Erythroblast (primary cell): ENCODE results near the gene KRTAP10-4.
"Not testable (repeated sequence)": the region's sequence is repeated elsewhere in the genome, so short reads cannot be mapped to it uniquely, and the experiment has no call there.

Source experiments
- DNase-seq, 2 experiments: peaks; one replicate each; lab custom pipeline; 2025; lab: John Stamatoyannopoulos, UW
- GATA1 ChIP-seq: IDR thresholded peaks from 2 replicates; pipeline ENCODE4 v1.6.1; 2011; ENCODE audit warnings: low read depth, mild to moderate bottlenecking, control low read depth, low read length, moderate library complexity
- POLR2A ChIP-seq: IDR thresholded peaks from 2 replicates; pipeline ENCODE4 v1.6.1; 2011; ENCODE audit warnings: mild to moderate bottlenecking, low read length

KRTAP10-4 gene

DNA sequence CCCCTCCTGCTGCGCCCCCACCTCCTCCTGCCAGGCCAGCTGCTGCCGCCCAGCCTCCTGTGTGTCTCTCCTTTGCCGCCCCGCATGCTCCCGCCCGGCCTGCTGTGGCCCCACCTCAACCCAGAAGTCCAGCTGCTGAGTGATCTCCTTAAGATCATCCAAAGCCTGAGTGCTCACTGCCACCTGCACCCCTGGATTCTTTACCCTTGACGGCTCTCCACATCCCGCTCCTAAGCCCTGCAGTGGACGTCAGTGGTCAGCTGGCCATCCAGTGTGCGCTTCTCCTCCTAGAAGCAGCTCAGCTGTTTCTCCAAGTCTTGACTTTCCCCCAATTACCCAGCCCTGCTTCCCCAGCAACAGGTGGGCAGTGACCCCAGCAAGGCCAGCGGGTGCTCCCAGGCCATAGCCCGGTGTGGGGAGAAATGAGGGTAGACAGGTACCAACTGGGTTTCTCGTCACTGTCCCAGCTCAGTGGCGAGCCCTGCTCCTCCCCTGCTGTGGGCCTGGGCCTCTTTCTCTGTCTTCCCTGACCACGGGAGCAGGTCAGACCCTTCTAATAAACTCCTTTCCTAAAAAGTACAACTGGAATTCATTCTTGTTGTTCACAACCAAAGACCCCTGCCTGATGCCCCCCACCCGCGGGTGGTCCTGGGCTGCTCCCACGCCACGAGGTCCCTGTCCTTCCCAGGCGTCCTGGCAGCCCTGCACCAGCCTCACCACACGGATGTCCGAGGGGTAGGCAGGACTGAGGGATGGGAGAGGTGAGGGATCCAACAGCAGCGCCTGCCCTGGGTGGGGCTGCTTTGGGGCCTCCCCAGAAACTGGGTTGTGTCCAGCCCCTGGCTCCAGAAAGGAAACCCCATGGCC, 28.3 kb downstream of the KRTAP10-4 start:
- DNase-seq = no peak
- TF ChIP-seq POLR2A = no peak
- no peak for TF ChIP-seq GATA1

DNA sequence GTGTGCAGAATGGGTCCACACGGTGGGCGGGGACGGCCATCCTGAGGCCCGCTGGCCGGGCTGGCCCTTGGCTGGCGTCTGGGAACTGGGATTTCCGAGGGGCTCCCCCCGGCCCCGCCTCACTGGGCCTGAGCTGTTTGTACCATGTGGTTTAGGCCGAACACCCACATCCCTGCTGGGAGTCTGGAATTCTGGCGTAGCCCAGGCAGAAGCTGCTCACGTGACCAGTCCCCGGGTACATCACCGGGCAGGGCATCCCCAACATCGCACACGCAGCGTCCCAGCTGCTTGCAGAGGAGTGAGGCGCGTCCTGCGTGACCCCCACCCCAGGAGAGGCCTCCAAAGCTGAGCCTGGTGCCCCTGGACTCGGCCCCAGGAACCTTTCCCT, 28.9 kb downstream of the KRTAP10-4 start:
- no peak for TF ChIP-seq GATA1
- no peak for TF ChIP-seq POLR2A
- no peak for DNase-seq

DNA sequence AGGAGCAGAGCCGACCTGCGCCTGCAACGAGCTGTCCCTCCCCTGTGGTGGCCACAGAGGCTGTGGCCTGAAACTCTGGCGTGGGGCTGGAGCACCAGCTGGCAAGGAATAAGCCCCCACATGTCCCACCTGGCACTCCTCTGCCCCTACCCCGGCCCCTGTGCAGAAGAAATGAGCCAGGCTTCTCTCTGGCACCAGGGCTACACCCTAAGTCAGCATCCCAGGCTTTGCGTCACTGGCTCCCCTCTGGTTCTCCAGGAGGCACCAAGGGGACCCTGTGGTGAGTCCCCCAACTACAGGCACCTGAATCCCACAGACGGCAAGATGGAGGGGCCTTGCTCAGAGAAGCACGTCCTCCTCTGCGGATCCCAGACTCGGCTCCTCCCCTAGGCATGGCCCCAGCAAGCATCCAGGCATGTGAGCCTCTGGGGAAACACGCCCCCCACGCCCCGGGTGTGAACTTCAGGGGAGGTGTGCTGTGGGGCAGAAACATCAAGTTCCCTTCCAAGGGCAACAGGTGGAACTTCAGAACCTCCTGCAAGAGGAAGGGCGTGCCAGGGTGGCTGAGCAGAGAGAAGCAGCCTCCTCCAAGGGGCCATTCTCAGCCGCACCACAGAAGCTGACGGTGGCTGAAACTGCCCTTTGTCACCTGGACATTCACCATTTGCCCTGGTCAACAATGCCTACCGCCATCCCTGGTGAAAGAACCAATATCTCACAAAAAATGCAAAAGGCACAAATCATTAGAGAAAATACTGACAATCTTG, 29.8 kb downstream of the KRTAP10-4 start:
- no peak for TF ChIP-seq GATA1
- no peak for TF ChIP-seq POLR2A

DNA sequence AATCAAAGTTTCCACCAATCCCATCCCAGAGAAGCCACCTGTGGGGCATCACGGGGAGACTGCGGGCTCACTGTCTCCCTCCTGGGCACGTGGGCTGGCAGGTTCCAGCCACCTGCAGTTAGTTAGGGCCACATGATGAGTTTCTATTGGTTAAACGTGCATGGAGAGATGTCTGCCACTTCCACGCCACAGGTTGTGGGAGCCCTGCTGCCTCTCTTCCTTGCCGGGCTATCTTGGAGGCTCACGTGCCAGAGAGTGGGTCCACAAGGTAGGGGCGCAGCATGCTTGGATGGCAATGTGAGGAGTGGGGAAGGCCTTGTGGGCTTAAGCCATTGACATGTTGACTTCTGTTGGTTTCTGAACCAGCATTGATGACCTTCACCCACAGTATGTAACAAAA, 30.4 kb downstream of the KRTAP10-4 start:
- TF ChIP-seq POLR2A (no peak), GATA1 (no peak)

More for the DNA sequence above, 29.8 kb downstream of the KRTAP10-4 start:
- DNase-seq = no peak

DNA sequence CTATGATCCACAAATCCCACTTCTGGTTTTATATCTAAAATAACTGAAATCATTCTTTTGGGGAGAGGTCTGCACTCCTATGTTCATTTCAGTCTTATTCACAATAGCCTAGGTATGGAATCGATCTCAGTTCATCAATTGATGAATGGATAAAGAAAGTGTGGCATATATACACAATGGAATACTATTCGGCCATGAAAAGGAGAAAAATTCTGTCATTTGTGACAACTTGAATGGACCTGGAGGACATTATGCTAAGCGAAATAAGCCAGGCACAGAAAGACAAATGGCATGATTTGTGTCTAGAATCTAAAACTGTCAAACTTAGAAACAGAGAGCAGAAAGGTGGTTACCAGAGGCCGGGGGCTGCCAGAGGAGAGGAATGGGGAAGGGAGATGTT, 33.0 kb downstream of the KRTAP10-4 start:
- DNase-seq = no peak
- TF ChIP-seq GATA1 = no peak
- TF ChIP-seq POLR2A = no peak

More for the DNA sequence above, 30.4 kb downstream of the KRTAP10-4 start:
- DNase-seq = no peak

DNA sequence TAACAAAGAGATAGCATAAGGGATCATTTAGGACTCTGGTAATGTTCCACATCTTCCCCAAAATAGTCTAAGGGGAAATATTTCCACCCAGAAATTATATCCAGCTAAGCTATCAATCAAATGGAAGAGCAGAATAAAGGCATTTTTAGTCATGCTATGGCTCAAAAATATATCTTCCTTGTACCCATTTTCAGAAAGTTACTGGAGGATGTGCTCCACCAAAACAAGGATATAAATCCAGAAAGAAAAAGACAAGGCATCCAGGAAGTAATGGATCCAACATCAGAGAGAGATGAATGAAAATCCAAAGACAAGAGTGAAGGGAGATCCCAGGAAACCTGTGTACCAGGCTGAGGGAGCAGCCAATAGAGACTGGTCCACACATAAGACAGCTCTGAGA, 35.7 kb downstream of the KRTAP10-4 start:
- DNase-seq = no peak
- TF ChIP-seq POLR2A = no peak
- no peak for TF ChIP-seq GATA1

DNA sequence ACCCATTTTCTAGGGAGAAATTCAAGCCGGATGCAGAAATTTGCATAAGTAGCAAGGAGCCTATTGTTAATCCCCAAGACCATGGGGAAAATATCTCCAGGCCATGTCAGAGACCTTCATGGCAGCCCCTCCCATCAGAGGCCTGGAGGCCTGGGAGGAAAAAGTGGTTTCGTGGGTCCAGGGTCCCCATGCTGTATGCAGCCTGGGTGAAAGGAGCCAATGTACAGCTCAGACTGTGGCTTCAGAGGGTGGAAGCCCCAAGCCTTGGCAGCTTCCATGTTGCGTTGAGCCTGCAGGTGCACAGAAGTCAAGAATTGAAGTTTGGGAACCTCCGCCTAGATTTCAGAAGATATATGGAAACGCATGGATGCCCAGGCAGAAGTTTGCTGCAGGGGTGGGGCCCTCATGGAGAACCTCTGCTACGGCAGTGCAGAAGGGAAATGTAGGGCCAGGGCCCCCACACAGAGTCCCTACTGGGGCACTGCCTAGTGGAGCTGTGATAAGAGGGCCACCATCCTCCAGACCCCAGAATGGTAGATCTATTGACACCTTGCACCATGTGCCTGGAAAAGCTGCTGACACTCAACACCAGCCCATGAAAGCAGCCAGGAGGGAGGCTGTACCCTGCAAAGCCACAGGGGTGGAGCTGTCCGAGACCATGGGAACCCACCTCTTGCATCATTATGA, 36.8 kb downstream of the KRTAP10-4 start:
- DNase-seq = not testable (repeated sequence)

DNA sequence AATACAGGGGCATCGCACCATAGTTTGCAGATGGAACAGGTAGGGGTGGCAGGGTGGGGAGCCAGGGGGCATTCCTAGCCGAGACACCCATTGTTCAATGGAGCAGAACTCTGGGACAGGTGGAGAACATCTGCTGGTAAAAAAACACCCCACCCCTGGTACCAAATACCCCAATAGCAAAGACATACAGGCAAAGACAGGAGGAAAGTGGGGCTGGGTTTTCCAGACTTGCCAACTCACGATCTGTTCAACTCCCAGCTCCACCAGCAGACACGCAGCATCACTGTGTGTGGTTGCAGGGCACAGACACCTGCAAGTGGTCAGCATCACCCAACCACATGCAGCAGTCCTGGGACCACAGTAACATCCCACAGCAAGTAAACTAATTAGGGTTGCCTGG, 38.0 kb downstream of the KRTAP10-4 start:
- TF ChIP-seq POLR2A (no peak), GATA1 (no peak)
- DNase-seq = no peak

DNA sequence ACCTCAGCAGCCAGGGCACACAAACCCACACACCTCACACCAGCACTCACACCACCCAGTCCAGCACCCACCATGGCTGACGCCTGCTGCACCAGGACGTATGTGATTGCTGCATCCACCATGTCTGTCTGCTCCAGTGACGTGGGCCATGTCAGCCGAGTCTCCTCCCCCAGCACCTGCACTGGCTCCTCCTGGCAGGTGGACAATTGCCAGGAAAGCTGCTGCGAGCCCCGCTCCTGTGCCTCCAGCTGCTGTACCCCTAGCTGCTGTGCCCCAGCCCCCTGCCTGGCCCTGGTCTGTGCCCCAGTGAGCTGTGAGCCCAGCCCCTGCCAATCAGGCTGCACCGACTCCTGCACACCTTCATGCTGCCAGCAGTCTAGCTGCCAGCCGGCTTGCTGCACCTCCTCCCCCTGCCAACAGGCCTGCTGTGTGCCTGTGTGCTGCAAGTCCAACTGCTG, 38.5 kb downstream of the KRTAP10-4 start, which contains the start of gene KRTAP10-8:
TSS of gene KRTAP10-8 (plus strand) at position 51 of the 458 bp plus-strand sequence. CDS start at position 73, 22 bp downstream.
- TF ChIP-seq GATA1 = no peak
- no peak for TF ChIP-seq POLR2A
- no peak for DNase-seq

DNA sequence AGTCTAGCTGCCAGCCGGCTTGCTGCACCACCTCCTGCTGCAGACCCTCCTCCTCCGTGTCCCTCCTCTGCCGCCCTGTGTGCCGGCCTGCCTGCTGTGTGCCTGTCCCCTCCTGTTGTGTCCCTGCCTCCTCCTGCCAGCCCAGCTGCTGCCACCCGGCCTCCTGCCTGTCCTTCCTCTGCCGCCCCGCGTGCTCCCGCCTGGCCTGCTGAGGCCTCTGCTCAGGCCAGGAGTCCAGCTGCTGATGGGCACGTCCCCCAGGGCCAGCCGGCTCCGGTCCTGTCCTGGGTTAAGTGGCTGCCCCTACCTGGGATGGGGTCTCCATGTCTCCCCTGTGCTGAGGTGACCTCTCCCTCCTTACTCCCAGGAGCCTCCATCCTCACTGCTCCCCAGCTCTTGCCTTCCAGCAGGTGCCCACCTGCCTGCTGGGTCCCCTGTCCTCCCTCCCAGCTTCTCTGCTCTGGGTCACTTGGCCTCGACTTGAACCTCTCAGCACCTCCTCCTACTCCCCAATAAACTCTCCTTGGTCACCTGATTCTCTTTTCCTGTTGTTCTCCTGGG, 39.2 kb downstream of the KRTAP10-4 start:
- DNase-seq = no peak
- TF ChIP-seq GATA1 = no peak
- no peak for TF ChIP-seq POLR2A

DNA sequence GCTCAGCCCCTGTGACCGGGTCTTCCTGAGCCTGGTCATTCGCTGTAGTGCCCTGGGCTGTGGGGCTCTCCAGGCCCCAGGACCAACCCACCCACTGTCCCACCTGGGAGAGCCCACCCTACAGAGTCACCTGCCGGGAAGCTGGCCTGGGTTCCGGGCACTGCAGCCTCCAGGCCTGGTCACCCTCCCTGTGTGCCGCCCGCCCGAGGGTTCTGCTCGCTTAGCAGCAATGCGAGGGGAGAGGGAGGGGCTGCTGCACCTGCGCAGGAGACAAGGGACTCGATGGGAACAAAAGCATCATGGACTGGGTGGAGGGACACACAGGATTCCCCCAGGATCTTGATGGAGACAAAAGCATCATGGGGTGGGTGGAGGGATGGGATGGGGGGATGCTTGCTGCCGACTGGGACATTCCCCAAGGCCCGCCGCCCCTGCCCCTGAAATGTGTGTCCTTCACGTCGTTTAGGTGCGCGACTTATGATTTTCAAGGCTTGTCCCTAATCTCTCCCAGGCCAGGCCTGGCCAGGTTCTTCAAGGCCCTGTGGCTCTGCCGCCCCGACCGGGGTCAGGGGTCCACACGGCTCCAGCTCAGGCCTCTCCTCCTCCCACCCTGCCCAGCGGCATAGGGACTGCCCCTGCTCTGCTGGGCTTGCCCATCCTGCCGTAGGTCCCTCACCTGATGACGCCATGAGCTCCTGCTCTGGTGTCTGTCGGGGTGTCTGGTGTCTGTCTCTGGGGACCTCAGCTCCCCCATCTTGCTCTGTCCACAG, 40.0 kb downstream of the KRTAP10-4 start:
- DNase-seq = no peak
- TF ChIP-seq GATA1 (no peak), POLR2A (no peak)

DNA sequence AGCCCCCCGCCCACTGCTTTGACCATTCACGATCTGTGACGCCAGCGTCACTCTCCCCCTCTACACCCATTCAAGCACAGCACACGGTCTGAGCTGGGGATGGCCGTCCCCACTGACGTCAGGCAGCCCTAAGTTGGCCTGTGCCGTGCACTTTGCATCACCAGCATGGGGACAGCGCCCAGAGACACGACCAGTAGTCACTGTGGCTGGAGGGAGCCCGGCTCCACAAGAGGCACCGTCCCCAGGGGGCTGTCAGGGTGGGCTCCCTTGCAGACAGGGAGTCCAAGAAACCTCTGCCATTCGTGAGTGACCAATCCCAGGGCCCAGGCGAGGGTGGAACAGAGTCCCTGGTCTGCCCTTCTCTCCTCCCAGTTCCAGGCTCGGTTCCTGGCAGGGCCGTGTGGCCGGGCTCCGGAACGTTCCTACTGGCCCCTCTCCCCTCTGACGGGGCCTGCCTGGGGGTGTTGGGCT, 40.7 kb downstream of the KRTAP10-4 start:
- no peak for DNase-seq
- TF ChIP-seq GATA1 = no peak
- no peak for TF ChIP-seq POLR2A
